Measurements from ENCODE around the gene TLL1. TPM values are rescaled to one million over a fixed set of nuclear protein-coding genes. Genes with fewer than 3 reads are reported as not detected.

Gene TLL1
- total RNA-seq, 4 donors from 2014 or later = 5.6 to 10.9 (median 8.6) TPM

DNA sequence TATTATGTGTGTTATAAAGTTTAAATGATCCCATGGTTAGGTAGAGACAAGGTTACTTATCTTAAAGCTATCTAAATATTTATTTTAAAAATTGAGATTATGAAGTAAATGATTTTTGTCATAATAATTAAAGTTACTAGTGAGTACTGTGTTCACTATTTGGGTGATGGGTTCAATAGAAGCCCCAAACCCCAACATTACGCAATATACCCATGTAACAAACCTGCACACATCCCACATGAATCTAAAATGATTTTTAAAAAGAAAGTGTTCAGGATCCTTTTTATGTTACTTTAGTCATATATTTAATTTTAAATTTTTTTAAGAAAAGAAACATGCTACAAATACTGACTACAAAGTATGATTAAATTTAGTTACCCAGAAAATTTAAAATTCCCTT lies 193.9 kb downstream of the TLL1 start:
- WGBS = 96% methylated on average over 1 of the region's 1 CpG
- DNase-seq (ENCODE audit: extremely low spot score) = no peak
- Histone ChIP-seq H3K4me3 (no peak overlapping the region), H3K36me3 (no peaks in the 10 kb centered on the region), H3K27me3 (no peaks in the 10 kb centered on the region), H3K9me3 (no peaks in the 10 kb centered on the region), H3K4me1 (no peaks in the 10 kb centered on the region), H3K27ac (replicated peaks in 1 of 4) (no peak overlapping the region)
- intact Hi-C loops (cut with DNase I) = no loop called here
- no peak for TF ChIP-seq EP300 (IDR thresholded peaks at IDR 0.05)
- no peak for TF ChIP-seq POLR2AphosphoS5 (IDR thresholded peaks at IDR 0.05)
- TF ChIP-seq, protein P1, sequence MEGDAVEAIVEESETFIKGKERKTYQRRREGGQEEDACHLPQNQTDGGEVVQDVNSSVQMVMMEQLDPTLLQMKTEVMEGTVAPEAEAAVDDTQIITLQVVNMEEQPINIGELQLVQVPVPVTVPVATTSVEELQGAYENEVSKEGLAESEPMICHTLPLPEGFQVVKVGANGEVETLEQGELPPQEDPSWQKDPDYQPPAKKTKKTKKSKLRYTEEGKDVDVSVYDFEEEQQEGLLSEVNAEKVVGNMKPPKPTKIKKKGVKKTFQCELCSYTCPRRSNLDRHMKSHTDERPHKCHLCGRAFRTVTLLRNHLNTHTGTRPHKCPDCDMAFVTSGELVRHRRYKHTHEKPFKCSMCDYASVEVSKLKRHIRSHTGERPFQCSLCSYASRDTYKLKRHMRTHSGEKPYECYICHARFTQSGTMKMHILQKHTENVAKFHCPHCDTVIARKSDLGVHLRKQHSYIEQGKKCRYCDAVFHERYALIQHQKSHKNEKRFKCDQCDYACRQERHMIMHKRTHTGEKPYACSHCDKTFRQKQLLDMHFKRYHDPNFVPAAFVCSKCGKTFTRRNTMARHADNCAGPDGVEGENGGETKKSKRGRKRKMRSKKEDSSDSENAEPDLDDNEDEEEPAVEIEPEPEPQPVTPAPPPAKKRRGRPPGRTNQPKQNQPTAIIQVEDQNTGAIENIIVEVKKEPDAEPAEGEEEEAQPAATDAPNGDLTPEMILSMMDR (IDR thresholded peaks at IDR 0.05) = no peak
- TF ChIP-seq POLR2A (IDR thresholded peaks at IDR 0.05; ENCODE audit: low read depth) = no peak

DNA sequence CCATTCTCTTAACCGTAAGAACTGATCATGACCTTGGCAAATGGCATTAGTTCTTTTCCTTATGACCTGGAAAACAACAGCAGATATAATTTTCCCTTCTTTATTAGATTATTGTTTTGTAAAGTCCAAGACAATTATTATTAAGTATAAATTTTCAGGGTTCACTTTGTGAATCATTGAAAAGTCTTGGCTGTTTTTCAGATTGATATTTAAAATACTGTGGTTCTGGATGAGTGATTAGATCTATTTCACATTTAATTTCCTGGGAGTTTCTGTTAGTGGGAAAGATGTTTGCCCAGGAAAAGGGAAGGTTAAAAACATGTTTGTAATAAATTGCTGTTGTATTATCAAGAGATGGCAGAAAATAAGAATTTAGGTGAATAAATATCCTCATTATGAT lies 194.9 kb downstream of the TLL1 start:
- TF ChIP-seq POLR2A (IDR thresholded peaks at IDR 0.05; ENCODE audit: low read depth) (no peak), EP300 (IDR thresholded peaks at IDR 0.05) (no peak), POLR2AphosphoS5 (IDR thresholded peaks at IDR 0.05) (no peak)
- TF ChIP-seq, protein P1 (IDR thresholded peaks at IDR 0.05) = no peak
- no peak overlapping the region for H3K4me3 ChIP-seq
- no peaks in the 10 kb centered on the region for H3K27me3 ChIP-seq
- no peaks in the 10 kb centered on the region for H3K36me3 ChIP-seq
- H3K27ac ChIP-seq (replicated peaks in 1 of 4) = no peak overlapping the region
- intact Hi-C loops (cut with DNase I) = no loop called here
- H3K9me3 ChIP-seq = no peaks in the 10 kb centered on the region
- WGBS = 76% methylated on average over 1 of the region's 1 CpG
- no peak for DNase-seq (ENCODE audit: extremely low spot score)
- no peaks in the 10 kb centered on the region for H3K4me1 ChIP-seq

DNA sequence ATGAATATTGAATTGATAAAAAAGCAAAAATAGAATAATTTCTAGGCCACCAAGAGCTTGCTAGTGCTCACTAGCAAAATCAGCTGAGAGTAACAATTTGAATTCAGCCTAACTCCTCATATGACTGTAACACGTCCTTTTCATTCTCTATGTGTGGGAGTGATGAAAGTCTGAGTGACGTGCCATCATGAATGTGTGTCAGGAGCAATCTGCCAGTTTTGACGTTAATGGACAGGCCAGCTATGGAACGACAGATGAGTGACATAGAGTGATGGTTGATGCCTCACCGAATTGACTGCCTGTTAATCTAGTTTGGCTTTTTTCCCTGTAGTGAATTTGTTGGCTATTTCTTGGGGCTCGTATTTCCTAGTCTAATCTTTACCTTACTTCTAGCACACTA lies 200.7 kb downstream of the TLL1 start:
- no peaks in the 10 kb centered on the region for H3K9me3 ChIP-seq
- no peaks in the 10 kb centered on the region for H3K36me3 ChIP-seq
- TF ChIP-seq EP300 (IDR thresholded peaks at IDR 0.05) = no peak
- TF ChIP-seq POLR2AphosphoS5 (IDR thresholded peaks at IDR 0.05) = no peak
- TF ChIP-seq, protein P1 (IDR thresholded peaks at IDR 0.05) = no peak
- TF ChIP-seq POLR2A (IDR thresholded peaks at IDR 0.05; ENCODE audit: low read depth) = no peak
- no peak overlapping the region for H3K4me3 ChIP-seq
- peaks cover 0 to 11% (median 0%) of the 10 kb centered on the region in 4 donors for H3K4me1 ChIP-seq
- no peak for DNase-seq (ENCODE audit: extremely low spot score)
- intact Hi-C loops (cut with DNase I) = no loop called here
- 91% methylated on average over 6 of the region's 6 CpGs for WGBS
- no peaks in the 10 kb centered on the region for H3K27me3 ChIP-seq
- H3K27ac ChIP-seq (replicated peaks in 1 of 4) = no peak overlapping the region

DNA sequence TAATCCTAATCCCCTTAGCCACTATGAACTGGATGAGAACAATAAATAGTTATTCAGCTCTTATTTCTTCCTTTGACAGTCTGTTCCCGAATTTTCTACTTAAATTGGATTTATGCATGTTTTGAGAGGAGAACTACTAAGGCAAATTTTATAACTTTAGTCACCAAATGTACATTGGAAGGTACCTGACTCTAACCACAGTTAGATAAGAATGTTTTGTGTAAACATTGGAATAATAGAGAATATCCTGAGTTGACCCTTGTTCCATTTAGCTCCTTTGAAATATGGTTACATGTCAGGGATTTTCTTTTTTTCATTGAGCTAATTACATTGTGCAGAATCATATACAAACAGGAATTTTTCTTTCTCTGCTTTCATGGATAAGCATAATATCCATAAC lies 202.6 kb downstream of the TLL1 start:
- intact Hi-C loops (cut with DNase I) = no loop called here

More for the DNA sequence above, 202.6 kb downstream of the TLL1 start:
- peaks cover 0 to 11% (median 0%) of the 10 kb centered on the region in 4 donors for H3K4me1 ChIP-seq
- no peaks in the 10 kb centered on the region for H3K36me3 ChIP-seq
- H3K4me3 ChIP-seq = no peak overlapping the region
- H3K27me3 ChIP-seq = no peaks in the 10 kb centered on the region
- WGBS = 71% methylated on average over 1 of the region's 1 CpG
- DNase-seq (ENCODE audit: extremely low spot score) = no peak
- TF ChIP-seq EP300 (IDR thresholded peaks at IDR 0.05) = no peak
- TF ChIP-seq, protein P1 (IDR thresholded peaks at IDR 0.05) = no peak
- no peak for TF ChIP-seq POLR2AphosphoS5 (IDR thresholded peaks at IDR 0.05)
- no peak for TF ChIP-seq POLR2A (IDR thresholded peaks at IDR 0.05; ENCODE audit: low read depth)
- no peak overlapping the region for H3K27ac ChIP-seq (replicated peaks in 1 of 4)
- no peaks in the 10 kb centered on the region for H3K9me3 ChIP-seq

Measured in esophagus muscularis mucosa (tissue), 4 donors.